ENCODE results near the gene ZBTB8OS.
"Not testable (repeated sequence)": the region's sequence is repeated elsewhere in the genome, so short reads cannot be mapped to it uniquely, and the experiment has no call there.

ZBTB8OS gene

DNA sequence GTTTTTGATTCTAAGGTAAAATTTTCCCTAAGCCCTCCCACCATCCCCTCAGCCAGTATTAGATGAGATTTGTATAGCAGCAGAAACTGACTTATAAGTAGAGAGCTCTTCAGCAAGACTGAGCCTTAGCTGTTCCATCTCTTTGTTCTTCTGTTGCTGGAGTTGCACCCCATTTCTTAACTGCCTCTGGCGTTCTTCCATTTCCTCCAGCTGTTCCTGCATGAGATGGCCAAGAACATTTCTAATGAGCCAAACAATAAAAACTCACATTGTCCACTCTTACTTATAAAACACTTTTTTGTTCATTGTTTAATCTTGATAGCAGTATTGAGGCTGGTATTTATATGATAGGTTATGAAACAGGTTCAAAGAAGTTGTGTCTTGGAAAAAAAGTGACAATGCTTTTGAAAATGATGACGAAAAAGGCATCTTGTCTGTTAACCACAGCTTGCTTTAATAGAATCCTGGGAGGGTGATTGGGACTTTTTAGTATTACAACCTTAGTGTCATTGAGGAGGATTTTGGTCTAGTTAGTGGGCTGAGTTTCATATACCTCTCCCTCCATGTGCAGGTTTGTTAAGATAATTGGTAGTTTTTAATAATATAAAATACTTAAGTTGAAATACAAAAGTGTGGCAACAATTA is 33.9 kb upstream of the ZBTB8OS start:
- H3K4me3 ChIP-seq (replicated peaks; ENCODE audit: low read depth, low read length): no peak overlapping the region
- TF ChIP-seq, protein P1, sequence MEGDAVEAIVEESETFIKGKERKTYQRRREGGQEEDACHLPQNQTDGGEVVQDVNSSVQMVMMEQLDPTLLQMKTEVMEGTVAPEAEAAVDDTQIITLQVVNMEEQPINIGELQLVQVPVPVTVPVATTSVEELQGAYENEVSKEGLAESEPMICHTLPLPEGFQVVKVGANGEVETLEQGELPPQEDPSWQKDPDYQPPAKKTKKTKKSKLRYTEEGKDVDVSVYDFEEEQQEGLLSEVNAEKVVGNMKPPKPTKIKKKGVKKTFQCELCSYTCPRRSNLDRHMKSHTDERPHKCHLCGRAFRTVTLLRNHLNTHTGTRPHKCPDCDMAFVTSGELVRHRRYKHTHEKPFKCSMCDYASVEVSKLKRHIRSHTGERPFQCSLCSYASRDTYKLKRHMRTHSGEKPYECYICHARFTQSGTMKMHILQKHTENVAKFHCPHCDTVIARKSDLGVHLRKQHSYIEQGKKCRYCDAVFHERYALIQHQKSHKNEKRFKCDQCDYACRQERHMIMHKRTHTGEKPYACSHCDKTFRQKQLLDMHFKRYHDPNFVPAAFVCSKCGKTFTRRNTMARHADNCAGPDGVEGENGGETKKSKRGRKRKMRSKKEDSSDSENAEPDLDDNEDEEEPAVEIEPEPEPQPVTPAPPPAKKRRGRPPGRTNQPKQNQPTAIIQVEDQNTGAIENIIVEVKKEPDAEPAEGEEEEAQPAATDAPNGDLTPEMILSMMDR (IDR thresholded peaks at IDR 0.05; ENCODE audit: low read depth, low read length, missing control alignments): no peak
- no peak for DNase-seq (ENCODE audit: extremely low read depth, low read depth)

DNA sequence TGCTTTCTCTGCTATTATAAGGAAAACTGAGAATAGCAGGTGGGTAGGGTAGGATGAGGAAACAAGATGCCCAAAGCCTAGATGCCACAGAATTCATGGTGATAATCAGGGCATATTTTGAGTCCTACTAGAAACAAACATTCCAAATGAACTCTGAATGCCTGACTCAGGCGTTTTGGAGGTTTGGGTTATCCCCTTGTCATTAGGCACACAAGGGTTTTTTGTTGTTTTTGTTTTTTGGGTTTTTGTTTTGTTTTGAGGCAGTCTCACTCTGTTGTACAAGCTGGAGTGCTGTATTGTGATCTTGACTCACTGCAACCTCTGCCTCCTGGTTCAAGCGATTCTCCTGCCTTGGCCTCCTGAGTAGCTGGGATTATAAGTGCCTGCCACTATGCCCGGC is 33.0 kb upstream of the ZBTB8OS start:
- no peak overlapping the region for H3K4me3 ChIP-seq (replicated peaks; ENCODE audit: low read depth, low read length)
- TF ChIP-seq, protein P1 (IDR thresholded peaks at IDR 0.05; ENCODE audit: low read depth, low read length, missing control alignments): no peak
- DNase-seq (ENCODE audit: extremely low read depth, low read depth): no peak

DNA sequence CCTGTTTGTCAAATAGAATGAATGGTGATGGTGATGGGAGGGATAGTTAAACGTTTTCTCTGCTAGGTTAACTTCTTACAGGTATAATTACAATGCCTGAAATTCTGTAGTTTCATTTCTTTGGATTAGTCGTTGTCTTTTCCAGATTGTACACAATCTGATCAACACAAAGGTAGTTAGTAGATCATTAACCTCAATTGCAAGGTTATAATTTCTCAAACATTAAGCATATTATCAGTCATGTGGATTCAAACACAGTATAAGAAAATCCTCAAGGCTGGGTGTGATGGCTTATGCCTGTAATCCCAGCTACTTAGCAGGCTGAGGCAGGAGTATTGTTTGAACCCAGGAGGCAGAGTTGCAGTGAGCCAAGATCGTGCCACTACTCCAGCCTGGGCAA is 31.6 kb upstream of the ZBTB8OS start:
- TF ChIP-seq, protein P1 (IDR thresholded peaks at IDR 0.05; ENCODE audit: low read depth, low read length, missing control alignments): no peak
- no peak for DNase-seq (ENCODE audit: extremely low read depth, low read depth)
- no peak overlapping the region for H3K4me3 ChIP-seq (replicated peaks; ENCODE audit: low read depth, low read length)

DNA sequence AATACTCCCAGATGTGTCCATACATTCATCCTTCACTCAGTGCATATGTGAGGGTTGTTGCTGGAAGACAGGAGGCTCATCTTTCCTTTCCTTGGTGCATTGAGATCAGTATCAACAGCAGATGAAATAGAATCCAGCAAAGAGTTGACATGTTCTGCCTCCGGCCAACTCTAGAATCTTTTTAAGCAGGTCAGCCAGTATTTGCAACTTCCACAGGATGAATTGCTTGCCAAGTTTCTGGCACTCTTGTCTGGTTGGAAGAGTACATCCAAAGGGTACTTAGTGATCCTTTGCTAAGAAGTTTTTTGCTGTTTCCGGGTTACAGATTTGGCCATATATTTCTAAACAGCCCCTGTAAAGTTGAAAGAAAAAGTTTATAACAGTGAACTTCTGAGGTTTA is 31.2 kb upstream of the ZBTB8OS start:
- TF ChIP-seq, protein P1 (IDR thresholded peaks at IDR 0.05; ENCODE audit: low read depth, low read length, missing control alignments): no peak
- H3K4me3 ChIP-seq (replicated peaks; ENCODE audit: low read depth, low read length): no peak overlapping the region
- DNase-seq (ENCODE audit: extremely low read depth, low read depth): no peak

DNA sequence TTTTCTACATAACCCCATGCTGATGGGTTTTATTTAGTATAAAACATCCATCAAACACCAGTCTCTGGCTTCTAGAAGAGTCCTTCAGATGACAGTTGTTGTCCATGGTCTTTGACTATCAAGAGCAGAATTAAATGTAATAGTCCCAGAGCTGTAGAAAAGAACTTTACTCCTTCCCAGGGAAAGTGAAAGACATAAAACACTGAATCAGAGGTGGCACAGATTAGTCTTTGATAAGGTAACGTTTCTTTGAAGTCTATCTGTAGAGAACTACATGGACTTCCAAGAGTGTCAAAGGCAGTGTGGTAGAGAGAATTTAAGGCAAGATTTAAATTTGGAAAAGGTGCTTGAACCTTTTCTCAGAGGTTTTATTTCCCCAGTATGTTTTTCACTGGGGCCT is 30.3 kb upstream of the ZBTB8OS start:
- DNase-seq (ENCODE audit: extremely low read depth, low read depth): no peak
- TF ChIP-seq, protein P1 (IDR thresholded peaks at IDR 0.05; ENCODE audit: low read depth, low read length, missing control alignments): no peak
- no peak overlapping the region for H3K4me3 ChIP-seq (replicated peaks; ENCODE audit: low read depth, low read length)

DNA sequence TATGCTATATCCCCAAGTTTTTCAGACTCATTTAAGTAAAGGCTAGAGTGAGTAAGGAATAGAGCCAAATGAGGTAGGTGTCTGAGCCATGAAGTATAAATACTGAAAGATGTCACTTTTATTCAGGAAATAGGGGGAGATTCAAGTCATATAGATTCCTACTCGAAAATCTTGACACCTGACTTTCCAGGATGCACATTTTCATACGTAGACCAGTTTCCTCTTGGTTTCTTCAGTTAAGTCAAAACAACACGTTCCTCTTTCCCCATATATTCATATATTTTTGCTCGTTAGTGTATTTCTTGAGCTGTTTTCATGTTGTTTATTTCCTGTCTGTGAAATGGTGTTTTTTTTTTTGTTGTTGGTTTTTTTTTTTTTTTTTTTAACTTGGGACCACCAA is 29.6 kb upstream of the ZBTB8OS start:
- not testable (repeated sequence) for DNase-seq (ENCODE audit: extremely low read depth, low read depth); H3K4me3 ChIP-seq (replicated peaks; ENCODE audit: low read depth, low read length)

DNA sequence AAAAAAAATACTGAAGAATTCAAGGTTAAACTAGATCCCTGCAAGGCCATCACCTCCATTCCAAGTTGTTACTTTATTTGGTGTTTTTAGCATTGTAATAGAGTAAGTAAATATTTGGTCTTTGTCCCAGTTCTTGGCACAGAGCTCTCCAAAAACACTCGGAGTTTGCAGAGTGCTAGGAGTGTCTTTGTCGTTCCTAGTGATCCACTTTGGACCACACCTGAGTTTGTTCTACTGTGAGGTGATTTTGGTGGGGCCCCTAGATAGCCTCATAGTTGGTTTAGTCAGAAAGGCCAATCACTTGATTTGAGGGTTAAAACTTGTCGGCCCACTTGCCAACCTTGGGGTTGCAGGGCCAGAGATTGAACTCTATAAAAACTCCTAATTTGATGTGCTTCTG is 26.6 kb upstream of the ZBTB8OS start:
- TF ChIP-seq, protein P1 (IDR thresholded peaks at IDR 0.05; ENCODE audit: low read depth, low read length, missing control alignments): no peak
- H3K4me3 ChIP-seq (replicated peaks; ENCODE audit: low read depth, low read length): no peak overlapping the region
- DNase-seq (ENCODE audit: extremely low read depth, low read depth): no peak

DNA sequence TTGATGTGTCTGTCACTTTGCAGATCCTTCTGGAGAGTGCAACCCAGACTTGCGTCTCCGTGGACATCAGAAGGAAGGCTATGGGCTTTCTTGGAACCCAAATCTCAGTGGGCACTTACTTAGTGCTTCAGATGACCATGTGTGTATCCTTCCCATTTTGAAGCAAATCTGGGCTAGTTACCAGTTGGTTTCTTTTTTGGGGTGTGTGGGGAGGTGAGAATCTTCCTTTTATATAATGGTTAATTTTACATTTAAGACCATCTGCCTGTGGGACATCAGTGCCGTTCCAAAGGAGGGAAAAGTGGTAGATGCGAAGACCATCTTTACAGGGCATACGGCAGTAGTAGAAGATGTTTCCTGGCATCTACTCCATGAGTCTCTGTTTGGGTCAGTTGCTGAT is 18.4 kb upstream of the ZBTB8OS start:
- H3K4me3 ChIP-seq (replicated peaks; ENCODE audit: low read depth, low read length); DNase-seq (ENCODE audit: extremely low read depth, low read depth): not testable (repeated sequence)
